Chondrocyte (in vitro differentiated cells): ENCODE measurements around the gene ACOXL. TPM values are rescaled to one million over a fixed set of nuclear protein-coding genes. Genes with fewer than 3 reads are reported as not detected.

Experiments used
- DNase-seq: peaks from one replicate; pipeline ENCODE4 v3.0.0; 2021; ENCODE audit warnings: mixed read lengths, low spot score
- H3K27ac Mint-ChIP-seq: one replicate; pipeline ENCODE4 v1.8.0; 2021; ENCODE audit warnings: mild to moderate bottlenecking, moderate library complexity, mixed read lengths; ENCODE audit not compliant: unreplicated experiment
- H3K27me3 Mint-ChIP-seq: 2 replicates; pipeline ENCODE4 v1.8.0; 2021; ENCODE audit warnings: low read depth, mixed read lengths
- H3K36me3 Mint-ChIP-seq: 2 replicates; pipeline ENCODE4 v1.8.0; 2021; ENCODE audit warnings: low read depth, mixed read lengths
- H3K4me1 Mint-ChIP-seq: 2 replicates; pipeline ENCODE4 v1.8.0; 2021; ENCODE audit warnings: low read depth, mild to moderate bottlenecking, mixed read lengths
- H3K4me3 Mint-ChIP-seq: one replicate; pipeline ENCODE4 v1.8.0; 2021; ENCODE audit warnings: mild to moderate bottlenecking, moderate library complexity, mixed read lengths; ENCODE audit not compliant: unreplicated experiment
- H3K9me3 Mint-ChIP-seq: 2 replicates; pipeline ENCODE4 v1.8.0; 2021; ENCODE audit warnings: low read depth, mixed read lengths
- CTCF ChIP-seq: fragments of 200-600 bp; sonication (generic); IDR thresholded peaks from 2 replicates; pipeline ENCODE4 v1.5.0; 2021; ENCODE audit warnings: antibody characterized with exemption, mild to moderate bottlenecking, moderate library complexity
- total RNA-seq: library from RNA; stranded (reverse); gene quantifications from 3 replicates; pipeline ENCODE4 v1.2.1, GENCODE V29; 2021

Gene ACOXL
- total RNA-seq, 1 donor from 2014 or later, result not detected

DNA sequence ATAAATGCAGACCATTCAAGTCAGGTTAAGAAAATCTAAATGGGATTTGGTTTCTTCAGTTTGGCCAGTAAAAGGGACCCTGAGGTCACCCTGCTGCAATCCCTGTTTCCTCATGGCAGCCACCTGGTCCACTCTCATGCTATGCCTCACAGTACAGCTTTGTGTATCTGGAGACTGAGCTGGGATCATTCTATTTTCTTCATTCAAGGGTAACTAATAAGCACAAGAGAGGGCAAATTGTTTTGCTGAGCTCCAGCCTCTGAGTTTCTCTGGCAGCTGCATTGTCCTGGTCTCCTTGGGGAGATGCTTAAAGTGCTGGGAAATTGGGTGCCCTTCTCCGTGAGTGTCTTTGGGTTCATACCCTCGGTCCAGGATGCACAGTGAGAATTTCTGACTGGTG, 369.8 kb downstream of the ACOXL start:
- no peaks in the 10 kb centered on the region for H3K4me1 Mint-ChIP-seq
- no peak for DNase-seq
- no peak for TF ChIP-seq CTCF
- no peaks in the 10 kb centered on the region for H3K36me3 Mint-ChIP-seq
- H3K27ac Mint-ChIP-seq, result no peak overlapping the region
- no peak overlapping the region for H3K4me3 Mint-ChIP-seq
- H3K27me3 Mint-ChIP-seq, result peaks cover 2% of the 10 kb centered on the region
- H3K9me3 Mint-ChIP-seq, result no peaks in the 10 kb centered on the region

DNA sequence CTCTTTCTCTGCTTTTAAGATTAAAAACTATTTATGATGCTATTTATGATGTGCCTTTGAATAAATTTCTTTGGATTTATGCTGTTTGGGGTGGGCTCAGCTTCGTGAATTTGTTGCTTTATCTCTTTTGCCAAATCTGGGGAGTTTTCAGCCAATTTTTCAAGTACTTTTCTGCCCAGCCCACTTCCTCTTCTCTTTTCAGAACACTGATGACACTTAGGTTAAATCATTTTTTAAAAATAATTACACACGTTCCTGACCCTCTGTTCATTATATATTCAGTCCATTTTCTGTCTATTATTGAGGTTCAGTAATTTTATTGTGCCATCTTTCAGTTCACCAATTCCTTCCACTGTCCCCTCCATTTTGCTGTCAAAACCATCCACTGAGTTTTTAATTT, 373.6 kb downstream of the ACOXL start:
- Mint-ChIP-seq H3K27me3 (peaks cover 2% of the 10 kb centered on the region), H3K4me1 (no peaks in the 10 kb centered on the region), H3K36me3 (no peaks in the 10 kb centered on the region), H3K9me3 (no peaks in the 10 kb centered on the region), H3K4me3 (no peak overlapping the region), H3K27ac (no peak overlapping the region)
- no peak for TF ChIP-seq CTCF
- no peak for DNase-seq

DNA sequence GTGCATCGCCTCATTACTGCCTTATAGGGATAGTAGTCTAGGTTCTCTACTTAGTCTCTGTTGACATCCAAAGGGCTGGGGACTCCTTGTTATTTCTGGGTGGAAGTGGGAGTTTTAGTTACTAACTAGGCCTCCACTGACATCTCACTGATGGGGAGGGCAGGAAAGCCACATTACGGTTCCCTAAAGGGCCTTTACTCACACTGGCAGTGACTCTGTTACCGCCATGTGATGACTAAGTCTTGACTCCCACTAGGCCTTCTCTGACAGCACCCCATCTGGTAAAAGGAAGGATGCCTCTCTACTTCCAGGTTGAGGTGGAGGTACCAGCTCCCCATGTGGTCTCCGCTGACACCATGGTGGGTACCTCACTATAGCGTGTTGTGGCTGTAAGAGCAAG, 374.3 kb downstream of the ACOXL start:
- no peaks in the 10 kb centered on the region for H3K36me3 Mint-ChIP-seq
- no peaks in the 10 kb centered on the region for H3K9me3 Mint-ChIP-seq
- H3K4me1 Mint-ChIP-seq, result no peaks in the 10 kb centered on the region
- H3K4me3 Mint-ChIP-seq, result no peak overlapping the region
- TF ChIP-seq CTCF, result no peak
- peaks cover 2% of the 10 kb centered on the region for H3K27me3 Mint-ChIP-seq
- H3K27ac Mint-ChIP-seq, result no peak overlapping the region
- DNase-seq, result no peak

DNA sequence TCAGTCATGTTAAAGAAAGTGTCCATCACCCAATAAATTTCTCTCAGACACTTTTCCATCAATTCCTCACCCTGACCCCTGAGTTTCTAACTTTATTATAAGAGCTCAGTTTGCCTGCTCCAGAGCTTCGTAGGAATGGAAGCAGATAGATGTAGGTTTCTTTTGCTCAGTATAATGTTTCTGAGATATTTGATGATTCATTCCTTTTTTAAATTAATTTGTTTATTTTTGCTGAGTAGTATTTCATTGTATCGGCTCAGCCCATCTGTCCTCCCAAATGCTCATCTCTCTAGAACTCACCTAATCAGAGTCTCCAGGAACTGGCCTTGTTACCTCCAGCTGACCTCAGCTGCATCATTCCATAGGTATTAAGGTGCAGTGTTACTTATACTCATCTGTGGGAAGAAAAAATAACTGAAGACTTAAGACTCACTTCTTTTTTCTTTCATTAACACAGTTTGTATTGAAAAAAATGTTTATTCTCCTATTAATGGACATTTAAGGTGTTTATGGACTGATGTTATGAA, 376.4 kb downstream of the ACOXL start:
- Mint-ChIP-seq H3K4me1 (no peaks in the 10 kb centered on the region), H3K4me3 (no peak overlapping the region), H3K27ac (no peak overlapping the region), H3K9me3 (no peaks in the 10 kb centered on the region), H3K36me3 (no peaks in the 10 kb centered on the region), H3K27me3 (peaks cover 5% of the 10 kb centered on the region)
- DNase-seq, result no peak
- TF ChIP-seq CTCF, result no peak

GRCh38 chr2:111111101-111111755, 378.9 kb downstream of the ACOXL start:
- H3K9me3 Mint-ChIP-seq, result no peaks in the 10 kb centered on the region
- peaks cover 9% of the 10 kb centered on the region for H3K27me3 Mint-ChIP-seq
- DNase-seq, result no peak
- no peak overlapping the region for H3K4me3 Mint-ChIP-seq
- no peak overlapping the region for H3K27ac Mint-ChIP-seq
- TF ChIP-seq CTCF, result no peak
- H3K4me1 Mint-ChIP-seq, result no peaks in the 10 kb centered on the region
- H3K36me3 Mint-ChIP-seq, result no peaks in the 10 kb centered on the region
